HCT116 (cell line): Measurements from ENCODE around the gene COL9A3. TPM values are rescaled to one million over a fixed set of nuclear protein-coding genes. Genes with fewer than 3 reads are reported as not detected.

Source experiments
- ATAC-seq: fragments of 200-7000 bp; cut with Tn5 transposase; 2 replicates; pipeline ENCODE4 v1.9.1; 2020; ENCODE audit warnings: mild to moderate bottlenecking, moderate library complexity
- BruUV-seq: library from RNA; stranded (reverse); fragments of 400-500 nt; replicated peaks from 2 replicates; lab custom pipeline; 2021; lab: Mats Ljungman, UMichigan
- CTCF ChIA-PET: fragments of 300-600 bp; sonication (Branson Sonifier 250); formaldehyde crosslinking; loops from one replicate; lab custom pipeline; 2021; ENCODE audit warnings: antibody characterized with exemption; lab: Charles Lee
- POLR2A ChIA-PET: fragments of 300-600, 350-600 bp; sonication (Branson Sonifier 250); formaldehyde crosslinking; loops from one replicate; lab custom pipeline; 2021; ENCODE audit warnings: antibody characterized with exemption; lab: Charles Lee
- RAD21 ChIA-PET, 2 experiments: fragments of 300-600 bp; sonication (Branson Sonifier 250); formaldehyde crosslinking; loops; one replicate each; lab custom pipeline; 2023; ENCODE audit warnings: low total read pairs in 2 of 2; ENCODE audit not compliant: uncharacterized antibody in 2 of 2, unreplicated experiment in 2 of 2, low non-redundant PET in 1 of 2; lab: Charles Lee
- DNase-seq: peaks from one replicate; pipeline ENCODE4 v3.0.0-alpha.2; 2010; ENCODE audit warnings: low read depth, low spot score
- H2AFZ ChIP-seq: fragments of 200-600 bp; shearing (Covaris generic), sonication (generic); 2 replicates; pipeline ENCODE4 v1.6.1; 2017; ENCODE audit warnings: low read depth, mixed run types, mixed read lengths, antibody characterized with exemption, low read length; ENCODE audit not compliant: poor library complexity, severe bottlenecking
- H3K27ac ChIP-seq: 2 replicates; pipeline ENCODE4 v1.5.1; 2012; ENCODE audit warnings: low read depth, low read length
- H3K27me3 ChIP-seq: fragments of 200-600 bp; sonication (generic); 2 replicates; pipeline ENCODE4 v1.6.1; 2016; ENCODE audit warnings: mixed run types, low read length, mixed read lengths; ENCODE audit not compliant: insufficient read depth
- H3K36me3 ChIP-seq, 2 experiments: fragments of 200-500 bp in 1 of 2; fragments of 200-600 bp in 1 of 2; sonication (Bioruptor generic) in 1 of 2; sonication (generic) in 1 of 2; 2 replicates each; pipeline versions ENCODE4 v1.5.1 to v1.6.1; 2014 to 2016; ENCODE audit warnings: low read length in 2 of 2, inconsistent platforms in 1 of 2, mixed read lengths in 1 of 2, mixed run types in 1 of 2; ENCODE audit not compliant: insufficient read depth in 2 of 2, control insufficient read depth in 1 of 2
- H3K4me1 ChIP-seq, 2 experiments: fragments of 200-600 bp in 1 of 2; sonication (generic) in 1 of 2; 2 replicates each; pipeline versions ENCODE4 v1.5.1 to v1.6.1; 2012 to 2017; ENCODE audit warnings: low read length in 2 of 2, inconsistent platforms in 1 of 2, mild to moderate bottlenecking in 1 of 2, mixed read lengths in 1 of 2, mixed run types in 1 of 2, moderate library complexity in 1 of 2; ENCODE audit not compliant: insufficient read depth in 2 of 2, control insufficient read depth in 1 of 2
- H3K4me2 ChIP-seq: fragments of 200-600 bp; sonication (generic); 2 replicates; pipeline ENCODE4 v1.6.1; 2017; ENCODE audit warnings: mixed run types, low read length, mixed read lengths
- H3K4me3 ChIP-seq, 2 experiments: fragments of 200-600 bp in 1 of 2; sonication (generic) in 1 of 2; replicated peaks in 1 of 2; 2 replicates each; pipeline ENCODE4 v1.5.1; 2011 to 2016; ENCODE audit warnings: low read length in 2 of 2, control low read depth in 1 of 2, low read depth in 1 of 2, mild to moderate bottlenecking in 1 of 2, mixed read lengths in 1 of 2, mixed run types in 1 of 2
- H3K79me2 ChIP-seq: fragments of 200-600 bp; sonication (generic); 2 replicates; pipeline ENCODE4 v1.6.1; 2017; ENCODE audit warnings: mild to moderate bottlenecking, mixed run types, low read length, moderate library complexity, mixed read lengths; ENCODE audit not compliant: insufficient read depth
- H3K9ac ChIP-seq: fragments of 200-600 bp; sonication (generic); 2 replicates; pipeline ENCODE4 v1.6.1; 2016; ENCODE audit warnings: low read length, mixed read lengths
- H3K9me2 ChIP-seq: fragments of 200-600 bp; sonication (generic), shearing (Covaris generic); 2 replicates; pipeline ENCODE4 v1.6.1; 2017; ENCODE audit warnings: mixed run types, mild to moderate bottlenecking, moderate library complexity; ENCODE audit not compliant: insufficient read depth
- H3K9me3 ChIP-seq, 2 experiments: fragments of 200-500 bp in 1 of 2; fragments of 200-600 bp in 1 of 2; sonication (Bioruptor generic) in 1 of 2; sonication (generic) in 1 of 2; 2 replicates each; pipeline ENCODE4 v1.6.1; 2014 to 2017; ENCODE audit warnings: low read length in 2 of 2, mixed read lengths in 2 of 2, inconsistent platforms in 1 of 2, low read depth in 1 of 2, mild to moderate bottlenecking in 1 of 2, mixed run types in 1 of 2, moderate library complexity in 1 of 2; ENCODE audit not compliant: control insufficient read depth in 1 of 2, insufficient read depth in 1 of 2
- H4K20me1 ChIP-seq: fragments of 200-600 bp; sonication (generic), shearing (Covaris generic); 2 replicates; pipeline ENCODE4 v1.6.1; 2017; ENCODE audit warnings: mixed run types, mild to moderate bottlenecking, moderate library complexity; ENCODE audit not compliant: insufficient read depth
- CEBPB ChIP-seq: IDR thresholded peaks from 2 replicates; pipeline ENCODE4 v1.6.1; 2012; ENCODE audit warnings: low read depth
- EGR1 ChIP-seq: IDR thresholded peaks from 2 replicates; pipeline ENCODE4 v1.6.1; 2012; ENCODE audit warnings: low read depth
- ELF1 ChIP-seq: IDR thresholded peaks from 2 replicates; pipeline ENCODE4 v1.6.1; 2012; ENCODE audit warnings: low read depth, borderline replicate concordance
- EZH2 ChIP-seq: fragments of 200-600 bp; sonication (generic); IDR thresholded peaks from 2 replicates; pipeline ENCODE4 v1.6.1; 2017; ENCODE audit warnings: antibody characterized with exemption, mixed run types
- POLR2AphosphoS5 ChIP-seq: IDR thresholded peaks from 2 replicates; pipeline ENCODE4 v1.6.1; 2011; ENCODE audit warnings: mild to moderate bottlenecking, low read depth, low read length, moderate library complexity
- RAD21 ChIP-seq: IDR thresholded peaks from 2 replicates; pipeline ENCODE4 v1.6.1; 2012; ENCODE audit warnings: low read depth, mild to moderate bottlenecking
- SRF ChIP-seq: IDR thresholded peaks from 2 replicates; pipeline ENCODE4 v1.6.1; 2012; ENCODE audit warnings: low read depth
- TCF7L2 ChIP-seq: IDR thresholded peaks from 2 replicates; pipeline ENCODE4 v1.7.0; 2011; ENCODE audit warnings: borderline replicate concordance, inconsistent platforms; ENCODE audit not compliant: insufficient read depth, insufficient read length; ENCODE audit errors: extremely low read depth
- ZNF274 ChIP-seq: fragments of 200-500 bp; sonication (Bioruptor generic); IDR thresholded peaks from 2 replicates; pipeline ENCODE4 v1.6.1; 2014; ENCODE audit warnings: mild to moderate bottlenecking, low read depth, low read length, inconsistent platforms
- intact Hi-C: fragments of 100-400 bp; cut with micrococcal nuclease; formaldehyde crosslinking; loops from 2 replicates; pipeline ENCODE4 v1.10.0; 2022
- total RNA-seq: library from RNA; stranded (reverse); gene quantifications from one replicate; pipeline ENCODE4 v1.2.1, GENCODE V29; 2021; ENCODE audit not compliant: unreplicated experiment
- TF ChIP-seq, protein P1 (sequence below): IDR thresholded peaks from 2 replicates; pipeline ENCODE4 v1.6.1; 2012
- TF ChIP-seq, protein P2 (sequence below), 3 experiments: fragments of 200-600 bp in 1 of 3; sonication (generic) in 1 of 3; IDR thresholded peaks in 2 of 3; conservative IDR thresholded peaks in 1 of 3; 2 replicates each; pipeline ENCODE4 v1.5.1; 2012 to 2017; ENCODE audit warnings: low read depth in 2 of 3, low read length in 2 of 3, antibody characterized with exemption in 1 of 3, borderline replicate concordance in 1 of 3, control low read depth in 1 of 3, mild to moderate bottlenecking in 1 of 3, mixed read lengths in 1 of 3, mixed run types in 1 of 3, moderate library complexity in 1 of 3; ENCODE audit not compliant: insufficient read depth in 1 of 3

COL9A3 gene
- total RNA-seq, 1 experiment from 2014 or later = 29.7 TPM

DNA sequence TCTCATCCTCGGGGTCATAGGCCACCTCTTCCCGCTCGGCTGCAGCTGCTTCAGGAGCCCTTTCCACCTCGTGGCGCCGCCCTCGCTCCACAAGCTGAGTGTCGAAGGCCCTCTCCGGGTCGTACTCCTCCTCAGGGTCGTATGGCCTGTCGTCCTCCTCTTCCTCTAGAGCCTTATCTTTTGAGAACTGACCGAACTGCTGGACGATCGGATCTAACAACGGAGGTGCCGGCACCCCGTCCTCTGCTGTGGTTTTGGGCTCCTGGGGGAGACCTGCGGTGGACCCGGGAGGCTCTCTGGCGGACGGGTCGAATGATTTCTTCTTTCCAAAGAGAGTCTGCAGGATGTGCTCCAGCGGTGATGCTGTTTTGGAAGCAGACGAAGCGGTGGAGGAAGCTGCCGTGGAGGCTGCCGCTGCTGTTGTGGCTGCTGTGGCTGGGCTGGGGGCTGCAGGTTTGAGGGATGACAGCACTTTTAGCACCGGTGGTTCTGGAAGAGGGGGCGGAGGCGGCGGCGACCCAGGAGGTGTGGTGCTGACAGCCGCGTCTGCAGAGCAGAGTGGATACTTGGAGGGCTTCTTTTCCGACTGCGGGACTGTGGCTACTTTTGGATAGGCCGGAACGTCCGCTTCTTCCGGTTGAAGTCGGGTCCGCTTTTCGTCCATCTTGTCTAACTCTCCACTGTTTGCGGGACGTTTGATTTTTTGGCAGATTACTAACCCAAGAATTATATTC, 65.0 kb downstream of the COL9A3 start:
- CTCF ChIA-PET = no interaction called here
- POLR2A ChIA-PET = no interaction called here
- H4K20me1 ChIP-seq = no peaks in the 10 kb centered on the region
- DNase-seq = no peak
- no peak overlapping the region for H3K27ac ChIP-seq
- H3K9me2 ChIP-seq = no peaks in the 10 kb centered on the region
- no peak overlapping the region for H3K4me3 ChIP-seq
- H3K9me3 ChIP-seq = no peaks in the 10 kb centered on the region
- no peak overlapping the region for H2AFZ ChIP-seq
- TF ChIP-seq ELF1 (no peak), SRF (no peak), TCF7L2 (no peak)
- TF ChIP-seq, protein P1, sequence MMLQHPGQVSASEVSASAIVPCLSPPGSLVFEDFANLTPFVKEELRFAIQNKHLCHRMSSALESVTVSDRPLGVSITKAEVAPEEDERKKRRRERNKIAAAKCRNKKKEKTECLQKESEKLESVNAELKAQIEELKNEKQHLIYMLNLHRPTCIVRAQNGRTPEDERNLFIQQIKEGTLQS = no peak
- no peak overlapping the region for H3K9ac ChIP-seq
- H3K4me2 ChIP-seq = no peak overlapping the region
- intact Hi-C loops = no loop called here
- no peaks in the 10 kb centered on the region for H3K27me3 ChIP-seq
- ATAC-seq = no peak
- RAD21 ChIA-PET = no interaction called here
- H3K4me1 ChIP-seq = no peaks in the 10 kb centered on the region
- H3K79me2 ChIP-seq = no peaks in the 10 kb centered on the region
- no TSS peak for BruUV-seq
- H3K36me3 ChIP-seq = no peaks in the 10 kb centered on the region

DNA sequence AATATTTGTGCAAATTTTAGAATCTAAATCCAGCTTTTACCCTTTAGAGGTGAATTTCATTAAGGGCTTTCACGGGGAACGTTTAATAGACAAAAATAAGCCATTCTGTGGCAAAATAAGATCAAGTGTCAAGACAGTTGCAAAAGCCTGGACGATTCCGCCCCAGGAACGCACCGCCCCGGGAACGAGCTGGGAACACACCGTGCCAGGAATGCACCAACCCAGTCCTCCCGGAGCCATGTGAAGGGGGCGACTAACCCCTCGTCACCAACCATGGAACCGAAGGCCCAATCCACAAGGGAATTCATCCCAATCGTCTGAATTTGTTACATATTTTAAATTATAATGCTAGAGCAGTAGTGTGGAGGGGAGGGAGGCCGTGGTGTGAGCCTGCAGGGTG, 65.6 kb downstream of the COL9A3 start:
- Histone ChIP-seq H3K27ac (no peak overlapping the region), H3K4me2 (no peak overlapping the region), H4K20me1 (no peaks in the 10 kb centered on the region), H3K27me3 (no peaks in the 10 kb centered on the region), H3K79me2 (no peaks in the 10 kb centered on the region), H3K9ac (no peak overlapping the region), H2AFZ (no peak overlapping the region), H3K9me3 (no peaks in the 10 kb centered on the region), H3K36me3 (no peaks in the 10 kb centered on the region), H3K4me3 (no peak overlapping the region), H3K4me1 (no peaks in the 10 kb centered on the region), H3K9me2 (no peaks in the 10 kb centered on the region)
- intact Hi-C loops = no loop called here
- POLR2A ChIA-PET = no interaction called here
- no peak for DNase-seq
- RAD21 ChIA-PET = no interaction called here
- no peak for ATAC-seq
- CTCF ChIA-PET = no interaction called here
- BruUV-seq = no TSS peak
- TF ChIP-seq EGR1 (no peak), ELF1 (no peak), POLR2AphosphoS5 (no peak), CEBPB (no peak), SRF (no peak), ZNF274 (no peak), EZH2 (no peak), RAD21 (no peak)
- TF ChIP-seq, protein P2, sequence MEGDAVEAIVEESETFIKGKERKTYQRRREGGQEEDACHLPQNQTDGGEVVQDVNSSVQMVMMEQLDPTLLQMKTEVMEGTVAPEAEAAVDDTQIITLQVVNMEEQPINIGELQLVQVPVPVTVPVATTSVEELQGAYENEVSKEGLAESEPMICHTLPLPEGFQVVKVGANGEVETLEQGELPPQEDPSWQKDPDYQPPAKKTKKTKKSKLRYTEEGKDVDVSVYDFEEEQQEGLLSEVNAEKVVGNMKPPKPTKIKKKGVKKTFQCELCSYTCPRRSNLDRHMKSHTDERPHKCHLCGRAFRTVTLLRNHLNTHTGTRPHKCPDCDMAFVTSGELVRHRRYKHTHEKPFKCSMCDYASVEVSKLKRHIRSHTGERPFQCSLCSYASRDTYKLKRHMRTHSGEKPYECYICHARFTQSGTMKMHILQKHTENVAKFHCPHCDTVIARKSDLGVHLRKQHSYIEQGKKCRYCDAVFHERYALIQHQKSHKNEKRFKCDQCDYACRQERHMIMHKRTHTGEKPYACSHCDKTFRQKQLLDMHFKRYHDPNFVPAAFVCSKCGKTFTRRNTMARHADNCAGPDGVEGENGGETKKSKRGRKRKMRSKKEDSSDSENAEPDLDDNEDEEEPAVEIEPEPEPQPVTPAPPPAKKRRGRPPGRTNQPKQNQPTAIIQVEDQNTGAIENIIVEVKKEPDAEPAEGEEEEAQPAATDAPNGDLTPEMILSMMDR (IDR thresholded peaks at IDR 0.05 in 2 of 3, conservative IDR thresholded peaks at IDR 0.05 in 1 of 3; ENCODE audit: borderline replicate concordance in 1 of 3, insufficient read depth in 1 of 3, low read depth in 2 of 3, low read length in 2 of 3) = no peak
- TF ChIP-seq, protein P1 = no peak
